Measurements from ENCODE around the gene ENSA. TPM values are rescaled to one million over a fixed set of nuclear protein-coding genes. Genes with fewer than 3 reads are reported as not detected.
"Not testable (repeated sequence)": the region's sequence is repeated elsewhere in the genome, so short reads cannot be mapped to it uniquely, and the experiment has no call there.

Gene ENSA
- polyA plus RNA-seq, 5 donors, result 197 to 241 (median 224) TPM

GRCh38 chr1:150626150-150626549, 3.3 kb downstream of the ENSA start:
- DNase-seq, result no peak

- DNase-seq, result not testable (repeated sequence)
These were observed 4.9 kb downstream of the ENSA start for GRCh38 chr1:150624546-150624945.

GRCh38 chr1:150624134-150624533, 5.3 kb downstream of the ENSA start:
- not testable (repeated sequence) for DNase-seq

- no peak for DNase-seq
These were observed 7.0 kb downstream of the ENSA start for GRCh38 chr1:150622303-150622975.

- DNase-seq, result no peak
These were observed 7.7 kb downstream of the ENSA start for GRCh38 chr1:150621497-150622302.

- DNase-seq, result no peak
These were observed 8.5 kb downstream of the ENSA start for GRCh38 chr1:150620919-150621318.

GRCh38 chr1:150619576-150620509, 9.6 kb downstream of the ENSA start:
- DNase-seq, result no peak

- DNase-seq, result no peak
These were observed 13.8 kb downstream of the ENSA start for GRCh38 chr1:150615346-150616201.

- no peak for DNase-seq
These were observed 16.1 kb downstream of the ENSA start for GRCh38 chr1:150613061-150613920.

- no peak for DNase-seq
These were observed 17.4 kb downstream of the ENSA start for GRCh38 chr1:150612014-150612345.

- no peak for DNase-seq
These were observed 18.8 kb downstream of the ENSA start for GRCh38 chr1:150610576-150610975.

- DNase-seq, result no peak
These were observed 19.7 kb downstream of the ENSA start for GRCh38 chr1:150609732-150610131.

- no peak for DNase-seq
These were observed 22.8 kb downstream of the ENSA start for GRCh38 chr1:150606463-150607142.

- not testable (repeated sequence) for DNase-seq
These were observed 24.0 kb downstream of the ENSA start for GRCh38 chr1:150605451-150605731.

GRCh38 chr1:150604226-150604588, 25.2 kb downstream of the ENSA start:
- DNase-seq, result no peak

GRCh38 chr1:150603711-150604110, 25.7 kb downstream of the ENSA start:
- DNase-seq, result no peak

GRCh38 chr1:150602372-150602771, 27.0 kb downstream of the ENSA start:
- DNase-seq, result not testable (repeated sequence)

GRCh38 chr1:150601540-150601939, 27.9 kb downstream of the ENSA start:
- DNase-seq, result no peak

GRCh38 chr1:150598346-150598745, 31.1 kb downstream of the ENSA start:
- DNase-seq, result not testable (repeated sequence)

- no peak for DNase-seq
These were observed 32.4 kb downstream of the ENSA start for GRCh38 chr1:150596976-150597375.

Data from right lung (tissue), 5 donors.